Midbrain (tissue), 1 donor: ENCODE results near the gene CAMTA1.

ENCODE experiments used
- DNase-seq: peaks from one replicate; lab custom pipeline; 2025; lab: John Stamatoyannopoulos, UW

CAMTA1 gene

GRCh38 chr1:7493711-7494454, 708.6 kb downstream of the CAMTA1 start:
- DNase-seq, result no peak

DNA sequence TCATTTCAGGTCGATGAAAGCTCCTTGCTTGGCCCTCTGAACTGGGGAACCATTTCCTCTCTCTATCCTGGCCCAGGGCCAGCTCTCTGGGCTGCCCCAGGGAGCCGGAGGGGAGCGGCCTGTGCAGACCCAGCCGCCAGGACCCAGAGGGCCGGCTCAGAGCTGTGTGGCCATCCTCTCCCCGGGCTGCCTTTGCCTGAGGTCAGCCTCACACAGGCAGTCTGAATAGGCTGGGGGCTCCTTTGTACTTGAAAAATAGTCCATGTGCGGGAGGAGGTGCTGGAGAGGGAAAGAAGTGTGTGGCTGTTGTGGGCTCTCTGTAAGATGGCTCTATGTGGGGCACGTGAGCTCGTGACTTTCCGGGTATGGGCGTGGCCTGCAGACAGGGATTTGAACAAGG, 710.7 kb downstream of the CAMTA1 start:
- no peak for DNase-seq

- DNase-seq, result no peak
These were observed 711.9 kb downstream of the CAMTA1 start for GRCh38 chr1:7497107-7497637.

GRCh38 chr1:7500381-7501083, 715.3 kb downstream of the CAMTA1 start:
- no peak for DNase-seq

- no peak for DNase-seq
These were observed 715.8 kb downstream of the CAMTA1 start for GRCh38 chr1:7501084-7501491.

DNA sequence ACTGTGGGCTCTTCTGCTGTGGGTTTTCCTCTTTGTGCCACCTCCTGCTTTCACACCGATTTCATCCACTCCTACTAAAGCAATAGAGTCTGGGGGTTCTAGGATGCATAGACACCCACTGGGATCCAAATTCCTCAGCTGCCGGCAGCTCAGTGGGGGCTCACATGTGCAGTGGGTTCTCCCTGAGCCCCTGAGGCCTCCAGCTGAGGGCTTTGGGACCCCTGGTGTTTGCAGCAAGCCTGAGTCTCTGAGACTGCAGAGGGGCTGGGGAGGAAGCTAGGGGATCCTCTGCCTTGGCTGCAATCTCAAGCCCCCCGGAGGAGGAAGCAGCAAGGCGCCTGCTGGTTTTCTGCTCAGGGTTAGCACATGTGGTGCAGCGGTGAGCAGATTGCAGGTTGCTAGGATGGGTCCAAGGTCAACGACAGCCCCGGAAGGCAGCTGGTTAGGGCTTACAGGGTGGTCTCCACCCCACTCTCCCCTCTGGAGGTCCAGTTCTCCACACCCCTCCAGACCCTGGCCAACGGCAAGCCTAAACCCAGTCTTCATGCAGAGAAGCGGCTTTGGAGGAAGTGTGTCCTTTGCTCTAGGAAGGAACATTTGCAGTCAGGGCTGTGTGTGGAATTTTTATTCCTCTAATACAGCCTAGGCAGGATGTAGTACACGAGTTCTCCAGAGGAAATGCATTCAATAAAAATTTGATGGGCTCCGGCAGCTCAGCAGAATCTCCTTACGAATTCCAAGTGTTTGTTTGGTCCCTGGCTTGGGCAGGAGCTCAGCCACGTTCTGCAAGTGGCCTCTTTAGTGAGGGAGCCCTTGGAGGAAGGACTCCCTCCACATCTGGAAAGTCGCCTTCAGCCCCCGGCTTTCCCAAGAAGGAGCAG, 716.7 kb downstream of the CAMTA1 start:
- no peak for DNase-seq

DNA sequence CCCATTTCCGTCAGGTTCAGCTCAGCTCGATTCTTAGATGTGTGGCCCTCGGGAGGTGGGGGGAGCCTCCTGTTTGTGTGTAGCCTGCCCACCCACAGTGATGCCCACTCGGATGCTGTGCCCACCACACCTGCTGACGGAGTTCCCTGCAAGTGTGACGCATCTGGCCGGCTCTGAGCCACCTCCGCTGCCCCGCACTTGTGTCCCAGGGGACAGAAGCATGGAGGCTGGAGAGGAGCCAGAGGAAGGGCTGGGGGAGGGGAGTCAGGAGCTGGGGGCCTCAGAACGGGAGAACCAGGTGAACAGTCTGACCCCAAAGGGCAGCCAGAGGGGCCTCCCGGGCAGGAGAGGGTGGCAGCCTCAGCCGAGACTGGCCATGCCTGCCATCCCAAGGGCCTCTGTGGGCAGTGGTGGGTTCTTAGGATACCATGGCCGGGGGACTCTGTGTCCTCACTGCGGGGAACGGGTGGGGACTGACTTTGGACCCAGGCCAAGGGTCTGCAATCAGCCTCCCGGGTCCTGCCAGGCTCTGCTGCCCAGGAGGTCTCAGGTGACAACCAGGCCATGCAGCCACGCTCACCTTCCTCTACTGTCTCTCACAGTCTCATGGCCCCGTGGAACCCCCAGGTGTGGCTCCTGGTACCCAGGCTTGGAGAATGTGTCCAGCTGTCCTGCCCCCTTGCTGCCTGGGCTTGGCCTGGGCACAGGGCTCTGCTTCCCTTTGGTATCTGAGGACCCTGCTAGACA, 718.6 kb downstream of the CAMTA1 start:
- no peak for DNase-seq

DNA sequence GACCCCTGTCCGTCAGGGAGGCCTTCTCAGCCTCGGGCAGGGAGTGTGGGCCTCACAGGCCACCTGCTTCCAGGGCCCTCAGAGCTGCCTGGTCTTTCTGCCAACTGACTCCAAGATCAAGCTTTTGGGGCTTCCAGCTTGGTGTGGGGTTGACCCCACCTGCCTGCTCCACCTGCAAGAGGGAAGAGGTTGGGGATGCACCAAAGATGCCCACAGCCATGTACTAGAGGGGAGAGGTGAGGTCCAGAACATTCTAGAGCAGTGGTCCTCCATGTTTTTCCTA, 719.1 kb downstream of the CAMTA1 start:
- DNase-seq, result no peak

- no peak for DNase-seq
These were observed 720.0 kb downstream of the CAMTA1 start for GRCh38 chr1:7505094-7505770.

- no peak for DNase-seq
These were observed 720.7 kb downstream of the CAMTA1 start for GRCh38 chr1:7505771-7506453.

GRCh38 chr1:7506454-7507284, 721.4 kb downstream of the CAMTA1 start:
- no peak for DNase-seq

DNA sequence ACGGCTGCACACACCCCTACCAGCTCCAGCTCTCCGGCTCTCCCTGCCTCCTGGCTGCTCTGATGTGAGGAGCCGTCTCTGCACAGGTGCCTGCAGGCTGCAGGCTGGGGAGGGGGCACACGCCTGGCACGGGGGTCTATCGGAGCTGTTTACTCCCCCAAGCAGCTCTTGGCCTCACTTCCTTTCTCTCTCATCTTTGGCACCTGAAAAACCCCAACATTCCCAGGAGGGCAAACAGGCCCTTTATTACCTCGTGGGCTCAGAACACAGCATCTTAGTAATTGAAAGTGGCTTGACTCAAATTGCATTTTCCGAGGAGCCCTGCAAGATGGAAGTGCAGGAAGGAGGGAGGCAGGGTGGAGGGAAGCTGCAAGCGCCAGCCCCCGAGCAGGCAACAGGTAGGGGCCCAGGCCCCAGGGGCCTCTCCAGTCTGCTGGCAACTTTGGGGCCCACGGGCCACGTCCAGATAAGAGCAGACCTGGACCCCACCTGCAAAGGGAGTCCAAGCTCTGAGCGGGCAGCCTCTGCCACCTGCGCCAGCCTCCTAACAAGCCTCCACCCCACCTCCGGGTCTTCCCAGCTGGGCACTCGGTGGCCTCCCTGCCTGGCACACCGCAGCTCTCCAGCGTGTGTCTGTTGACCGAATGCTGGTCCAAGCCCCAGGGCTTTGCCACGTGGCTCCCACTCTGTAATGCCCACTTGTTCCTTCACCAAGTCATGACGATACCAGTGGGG, 722.2 kb downstream of the CAMTA1 start:
- DNase-seq, result no peak

DNA sequence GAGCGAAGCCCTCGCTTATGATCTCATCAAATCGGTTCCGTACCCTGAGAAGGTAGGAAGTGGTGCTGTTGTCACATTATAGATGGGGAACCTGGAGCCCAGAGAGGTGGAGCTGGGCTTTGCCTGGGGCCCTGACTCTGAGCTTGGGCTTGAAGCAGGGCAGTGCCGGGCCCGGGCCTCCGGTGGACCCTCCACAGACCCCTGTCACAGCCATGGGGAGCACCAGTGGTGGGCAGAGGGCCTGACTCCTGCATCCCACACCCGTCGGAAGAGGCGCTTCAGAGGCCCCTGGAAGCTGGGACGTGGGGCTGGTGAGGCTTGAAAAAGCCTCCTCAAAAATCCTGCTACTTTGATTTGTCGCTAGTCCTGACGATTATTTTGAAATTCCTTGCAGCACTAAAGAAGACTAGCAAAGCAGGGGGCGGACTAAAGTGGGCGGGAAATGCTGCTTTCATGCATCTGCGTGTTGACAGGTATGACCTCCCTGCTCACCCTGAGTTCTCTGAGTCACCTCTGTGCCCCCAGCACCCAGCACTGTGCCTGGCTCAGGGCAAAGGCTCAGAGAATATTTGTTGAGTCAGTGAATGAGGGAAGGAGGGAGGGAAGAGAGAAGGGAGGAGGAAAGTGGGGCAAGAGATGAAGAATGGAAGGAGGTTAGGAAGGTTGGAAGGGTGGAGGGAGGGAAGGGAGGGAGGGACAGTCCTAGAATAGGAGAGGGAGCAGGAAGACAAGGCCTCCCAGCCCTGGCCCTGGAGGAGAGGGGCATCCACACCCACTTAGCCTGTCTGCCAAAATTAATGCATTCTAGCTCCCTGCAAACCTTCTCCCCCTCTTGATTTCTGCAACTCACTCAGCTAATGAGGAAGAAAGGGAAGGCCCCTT, 723.0 kb downstream of the CAMTA1 start:
- no peak for DNase-seq

- DNase-seq, result no peak
These were observed 723.8 kb downstream of the CAMTA1 start for GRCh38 chr1:7508934-7509519.

DNA sequence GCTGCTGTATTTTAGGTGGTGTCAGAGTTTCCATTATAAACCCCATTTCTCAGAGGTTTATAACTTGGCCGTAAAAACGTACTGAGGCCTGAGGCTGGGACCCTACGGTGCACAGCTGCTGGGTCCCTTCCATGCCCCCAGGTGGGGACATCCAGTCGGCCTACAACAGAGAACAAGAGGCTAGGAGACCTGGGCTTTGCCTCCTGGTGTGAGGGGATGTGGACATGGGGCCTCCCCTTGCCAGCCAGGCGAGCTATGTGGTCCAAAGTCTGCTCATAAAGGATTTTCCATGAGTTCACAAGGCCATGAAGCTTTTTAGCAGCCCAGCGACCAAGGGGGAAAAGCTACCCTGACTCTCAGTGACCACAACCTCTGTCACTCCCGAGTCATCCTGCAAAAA, 724.3 kb downstream of the CAMTA1 start:
- no peak for DNase-seq

DNA sequence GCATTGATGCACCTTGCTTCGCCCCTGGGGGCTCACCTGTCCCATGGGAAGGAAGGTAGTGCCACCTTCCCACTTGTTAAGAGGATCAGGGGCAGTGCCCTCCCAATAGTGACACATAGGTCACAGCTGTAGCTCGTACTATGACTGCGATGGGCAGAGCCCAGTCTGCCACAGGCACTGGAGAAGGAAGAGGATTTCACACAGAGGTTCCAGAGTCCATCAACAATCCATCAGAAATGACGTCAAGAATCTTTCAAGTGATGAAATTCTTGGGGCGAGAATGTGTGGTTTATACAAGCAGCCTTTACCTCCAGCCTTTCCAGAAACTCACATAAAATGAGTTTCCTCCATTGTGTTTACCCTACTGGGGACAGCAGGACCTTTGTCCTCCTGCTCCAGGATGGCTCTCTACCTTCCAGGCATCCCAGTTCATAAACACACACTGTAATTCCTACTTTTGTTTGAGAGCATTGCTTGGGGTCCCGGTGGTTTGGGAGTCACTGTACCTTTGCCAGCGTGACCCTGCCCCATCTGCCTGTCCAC, 725.2 kb downstream of the CAMTA1 start:
- DNase-seq, result no peak

DNA sequence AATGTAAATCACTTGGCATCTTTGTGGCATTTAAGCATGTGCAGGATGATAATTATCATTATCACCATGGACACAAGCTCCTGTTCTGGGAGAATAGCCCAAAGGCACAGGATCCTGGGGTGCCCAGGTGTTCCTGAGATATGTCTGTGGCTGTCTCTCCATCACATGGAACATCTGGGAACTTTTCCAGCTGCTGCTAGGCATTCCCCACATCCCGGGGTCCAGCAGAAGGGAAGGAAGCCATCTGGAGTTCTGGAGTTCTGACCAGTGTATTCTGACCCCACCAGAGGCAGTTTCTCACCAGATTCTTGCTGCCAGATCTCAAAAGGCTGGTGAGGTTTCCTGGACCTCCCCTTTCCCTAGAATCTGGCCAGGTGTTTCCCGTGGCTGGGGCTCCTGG, 726.1 kb downstream of the CAMTA1 start:
- DNase-seq, result no peak
